GM10248 (cell line): ENCODE results near the gene GPAT3.
A peak's percentile ranks its signal among the peaks of the same experiment; 100 is the strongest.

Experiments used
- CTCF ChIA-PET: fragments of 300-600 bp; sonication (Branson Sonifier 250); formaldehyde crosslinking; extraction: SDS; loops from one replicate; lab custom pipeline; 2021; ENCODE audit warnings: antibody characterized with exemption; lab: Yijun Ruan, JAX
- POLR2A ChIA-PET: fragments of 350-650 bp; sonication (Branson Sonifier 250); formaldehyde crosslinking; extraction: SDS; loops from one replicate; lab custom pipeline; 2020; ENCODE audit warnings: antibody characterized with exemption; lab: Yijun Ruan, JAX
- DNase-seq: peaks from one replicate; pipeline ENCODE4 v3.0.0; 2012; ENCODE audit errors: extremely low spot score
- TF ChIP-seq, protein P1 (sequence below): IDR thresholded peaks from 2 replicates; pipeline ENCODE4 v1.5.1; 2012; ENCODE audit warnings: mild to moderate bottlenecking, low read depth; ENCODE audit errors: extremely low read depth, missing control alignments, control extremely low read depth

The GPAT3 gene

GRCh38 chr4:83626245-83626836 is 90.4 kb downstream of the GPAT3 start:
- ChIA-PET CTCF (no interaction called here), POLR2A (no interaction called here)
- no peak for DNase-seq
- TF ChIP-seq, protein P1, sequence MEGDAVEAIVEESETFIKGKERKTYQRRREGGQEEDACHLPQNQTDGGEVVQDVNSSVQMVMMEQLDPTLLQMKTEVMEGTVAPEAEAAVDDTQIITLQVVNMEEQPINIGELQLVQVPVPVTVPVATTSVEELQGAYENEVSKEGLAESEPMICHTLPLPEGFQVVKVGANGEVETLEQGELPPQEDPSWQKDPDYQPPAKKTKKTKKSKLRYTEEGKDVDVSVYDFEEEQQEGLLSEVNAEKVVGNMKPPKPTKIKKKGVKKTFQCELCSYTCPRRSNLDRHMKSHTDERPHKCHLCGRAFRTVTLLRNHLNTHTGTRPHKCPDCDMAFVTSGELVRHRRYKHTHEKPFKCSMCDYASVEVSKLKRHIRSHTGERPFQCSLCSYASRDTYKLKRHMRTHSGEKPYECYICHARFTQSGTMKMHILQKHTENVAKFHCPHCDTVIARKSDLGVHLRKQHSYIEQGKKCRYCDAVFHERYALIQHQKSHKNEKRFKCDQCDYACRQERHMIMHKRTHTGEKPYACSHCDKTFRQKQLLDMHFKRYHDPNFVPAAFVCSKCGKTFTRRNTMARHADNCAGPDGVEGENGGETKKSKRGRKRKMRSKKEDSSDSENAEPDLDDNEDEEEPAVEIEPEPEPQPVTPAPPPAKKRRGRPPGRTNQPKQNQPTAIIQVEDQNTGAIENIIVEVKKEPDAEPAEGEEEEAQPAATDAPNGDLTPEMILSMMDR: no peak

DNA sequence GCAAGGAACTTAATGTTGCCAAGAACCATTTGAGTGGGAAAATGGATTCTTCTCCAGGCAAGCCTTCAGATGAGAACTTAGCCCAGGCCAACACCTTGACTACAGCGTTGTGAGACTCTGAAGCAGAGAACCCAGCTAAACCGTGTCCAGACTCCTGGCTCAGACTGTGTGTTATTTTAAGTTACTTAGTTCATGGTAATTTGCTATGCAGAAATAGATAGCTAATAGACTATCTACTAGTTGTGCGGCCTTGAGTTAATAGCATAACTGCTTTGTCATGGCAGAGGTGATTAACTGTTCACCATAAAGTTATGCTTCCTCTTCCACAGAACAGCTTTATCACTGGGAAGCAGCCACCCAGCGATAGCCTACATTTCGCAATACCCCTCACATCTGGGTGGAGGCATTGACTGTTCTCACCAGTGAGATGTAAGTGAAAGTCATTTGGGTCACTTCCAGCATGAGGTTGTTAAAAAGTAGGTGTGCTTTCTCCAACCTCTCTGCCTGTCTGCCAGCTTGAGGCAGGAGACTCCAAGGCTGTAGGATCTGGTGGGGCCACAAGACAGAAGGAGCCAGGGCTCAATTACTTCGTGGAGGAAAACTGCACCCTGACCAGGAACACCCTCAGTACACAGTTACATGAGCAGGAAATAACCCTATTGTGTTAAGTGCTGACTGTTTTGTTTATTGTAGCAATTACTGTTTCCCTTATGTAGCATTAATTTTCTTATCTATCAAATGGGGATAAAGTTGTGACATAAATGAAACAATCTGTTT is 94.2 kb downstream of the GPAT3 start:
- POLR2A ChIA-PET: no interaction called here
- CTCF ChIA-PET: interaction anchor here (1.2 to 1.7 kb wide), 3 partner anchors 9 to 15 kb away, joined by 3 to 5 read pairs (median 5); no protein-coding TSS in a partner anchor
- TF ChIP-seq, protein P1: no peak
- DNase-seq: no peak

- CTCF ChIA-PET: interaction anchor here (1.0 to 1.7 kb wide), 2 partner anchors 12 to 14 kb away, joined by 4 to 5 read pairs; no protein-coding TSS in a partner anchor
- POLR2A ChIA-PET: no interaction called here
- TF ChIP-seq, protein P1: no peak
- no peak for DNase-seq
These were observed 95.2 kb downstream of the GPAT3 start for GRCh38 chr4:83631066-83631465.

- POLR2A ChIA-PET: no interaction called here
- DNase-seq: no peak
These were observed 101.0 kb downstream of the GPAT3 start for GRCh38 chr4:83636930-83637329.

GRCh38 chr4:83639849-83640493 is 104.1 kb downstream of the GPAT3 start:
- POLR2A ChIA-PET: no interaction called here
- peak; percentile 64 for DNase-seq
- CTCF ChIA-PET: interaction anchor here (1.0 to 6.8 kb wide), 5 partner anchors 10 to 149 kb away, joined by 3 to 51 read pairs (median 5); no protein-coding TSS in a partner anchor
- TF ChIP-seq, protein P1: peak; percentile 81

More at GRCh38 chr4:83636930-83637329, 101.0 kb downstream of the GPAT3 start:
- CTCF ChIA-PET: no interaction called here
- TF ChIP-seq, protein P1: no peak

DNA sequence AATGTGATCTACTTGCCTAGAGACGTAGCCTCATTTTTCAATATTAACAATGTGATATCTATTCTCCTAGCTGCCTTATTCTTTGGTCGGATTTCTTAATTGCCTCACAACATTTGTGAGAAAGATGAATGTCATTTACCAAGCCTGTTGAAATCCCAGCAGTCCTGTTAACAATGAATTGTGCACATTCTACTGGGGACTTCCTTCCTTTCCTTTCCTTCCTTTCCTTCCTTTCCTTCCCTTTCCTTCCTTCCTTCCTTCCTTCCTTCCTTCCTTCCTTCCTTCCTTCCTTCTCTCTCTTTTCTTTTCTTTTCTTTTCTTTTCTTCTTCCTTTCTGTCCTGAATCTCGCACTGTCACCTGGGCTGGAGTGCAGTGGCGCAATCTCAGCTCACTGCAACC is 107.1 kb downstream of the GPAT3 start:
- ChIA-PET POLR2A (no interaction called here), CTCF (interaction anchor here (1.0 to 6.8 kb wide), 7 partner anchors 9 to 1328 kb away, joined by 3 to 51 read pairs (median 5); no protein-coding TSS in a partner anchor)
- TF ChIP-seq, protein P1: no peak
- DNase-seq: no peak
